ENCODE measurements around the gene PRDX1. TPM values are rescaled to one million over a fixed set of nuclear protein-coding genes. Genes with fewer than 3 reads are reported as not detected.

Gene PRDX1
- total RNA-seq, 1 donor from 2014 or later = 351 TPM

DNA sequence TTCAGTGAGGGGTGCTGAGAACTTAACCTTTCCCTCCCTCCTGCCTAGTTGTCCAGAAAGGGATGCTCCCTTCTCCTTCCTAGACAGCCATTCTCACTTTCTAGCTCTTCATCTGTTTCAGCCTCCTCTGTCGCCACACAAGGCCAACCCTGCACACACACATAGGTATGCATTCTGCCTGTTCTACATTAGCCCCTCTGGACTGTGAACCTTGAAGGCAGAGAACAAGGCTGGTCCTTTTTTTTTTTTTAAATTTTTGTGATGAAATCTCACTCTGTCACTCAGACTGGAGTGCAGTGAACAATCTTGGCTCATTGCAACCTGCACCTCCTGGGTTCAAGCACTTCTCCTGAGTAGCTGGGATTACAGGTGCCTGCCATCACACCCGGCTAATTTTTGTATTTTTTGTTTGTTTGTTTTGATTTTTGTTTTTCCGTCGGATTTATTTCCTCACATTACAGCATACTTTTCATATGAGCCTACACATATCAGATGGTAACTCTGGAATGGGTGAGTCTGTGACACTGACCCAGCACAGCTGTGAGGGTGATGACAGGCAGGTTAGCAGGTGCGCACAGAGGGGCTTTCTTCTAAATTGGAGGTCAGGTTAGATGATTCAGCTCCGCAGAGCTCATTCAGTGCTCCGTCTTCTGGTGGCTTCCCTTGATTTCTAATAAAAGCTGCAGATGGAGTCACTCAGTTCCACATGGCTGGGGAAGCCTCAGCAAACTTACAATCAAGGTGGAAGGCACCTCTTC lies 24.0 kb upstream of the PRDX1 start:
- peak overlapping the region; percentile 67 for H3K4me3 Mint-ChIP-seq
- TF ChIP-seq, protein P1, sequence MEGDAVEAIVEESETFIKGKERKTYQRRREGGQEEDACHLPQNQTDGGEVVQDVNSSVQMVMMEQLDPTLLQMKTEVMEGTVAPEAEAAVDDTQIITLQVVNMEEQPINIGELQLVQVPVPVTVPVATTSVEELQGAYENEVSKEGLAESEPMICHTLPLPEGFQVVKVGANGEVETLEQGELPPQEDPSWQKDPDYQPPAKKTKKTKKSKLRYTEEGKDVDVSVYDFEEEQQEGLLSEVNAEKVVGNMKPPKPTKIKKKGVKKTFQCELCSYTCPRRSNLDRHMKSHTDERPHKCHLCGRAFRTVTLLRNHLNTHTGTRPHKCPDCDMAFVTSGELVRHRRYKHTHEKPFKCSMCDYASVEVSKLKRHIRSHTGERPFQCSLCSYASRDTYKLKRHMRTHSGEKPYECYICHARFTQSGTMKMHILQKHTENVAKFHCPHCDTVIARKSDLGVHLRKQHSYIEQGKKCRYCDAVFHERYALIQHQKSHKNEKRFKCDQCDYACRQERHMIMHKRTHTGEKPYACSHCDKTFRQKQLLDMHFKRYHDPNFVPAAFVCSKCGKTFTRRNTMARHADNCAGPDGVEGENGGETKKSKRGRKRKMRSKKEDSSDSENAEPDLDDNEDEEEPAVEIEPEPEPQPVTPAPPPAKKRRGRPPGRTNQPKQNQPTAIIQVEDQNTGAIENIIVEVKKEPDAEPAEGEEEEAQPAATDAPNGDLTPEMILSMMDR (IDR thresholded peaks at IDR 0.05) = no peak

DNA sequence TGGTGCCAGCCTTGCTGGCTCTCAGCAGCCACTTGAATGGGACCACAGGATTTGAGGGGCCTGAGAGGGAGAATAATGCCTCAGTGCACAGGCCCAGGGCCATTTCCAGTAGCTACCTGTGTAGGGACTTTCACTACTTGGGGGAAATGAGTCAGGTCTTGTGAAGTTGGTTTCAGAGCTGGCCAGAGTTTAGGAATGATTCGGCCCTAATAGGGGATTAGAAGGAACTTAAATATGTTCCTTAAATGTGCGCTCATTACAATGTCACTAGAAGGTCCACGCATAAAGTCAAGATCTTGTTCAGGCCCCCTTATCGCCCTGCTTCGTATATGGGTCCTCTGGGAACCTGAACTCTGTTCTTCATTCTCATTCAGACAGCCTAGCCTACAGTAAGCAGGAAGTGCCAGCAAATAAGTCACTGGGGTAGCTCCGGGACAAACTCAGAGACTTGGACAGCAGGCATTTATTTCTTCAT lies 23.4 kb upstream of the PRDX1 start:
- intact Hi-C loops (cut with micrococcal nuclease) = no loop called here
- DNase-seq (peak; percentile 18), ATAC-seq (ENCODE audit: low read depth) (peak; percentile 28)
- CTCF ChIA-PET = interaction anchor here (0.6 to 4.3 kb wide), 6 partner anchors 24 to 761 kb away, joined by 3 to 23 read pairs (median 6); partner anchors contain the start of gene PRDX1
- no peaks in the 10 kb centered on the region for H3K27me3 Mint-ChIP-seq
- POLR2A ChIA-PET = interaction anchor here (0.6 to 13.9 kb wide), 12 partner anchors 9 to 823 kb away, joined by 3 to 457 read pairs (median 8); partner anchors contain the start of genes CCDC163, MMACHC, MUTYH and NASP
- H3K27ac Mint-ChIP-seq = peak overlapping the region; percentile 85
- H3K36me3 Mint-ChIP-seq (ENCODE audit: low read depth) = no peaks in the 10 kb centered on the region
- TF ChIP-seq, protein P1 (IDR thresholded peaks at IDR 0.05) = no peak
- peaks cover 56% of the 10 kb centered on the region for H3K4me1 Mint-ChIP-seq
- no peaks in the 10 kb centered on the region for H3K9me3 Mint-ChIP-seq
- peak overlapping the region; percentile 67 for H3K4me3 Mint-ChIP-seq

More for the DNA sequence above, 24.0 kb upstream of the PRDX1 start:
- POLR2A ChIA-PET = interaction anchor here (0.6 to 13.9 kb wide), 10 partner anchors 9 to 825 kb away, joined by 3 to 457 read pairs (median 7); partner anchors contain the start of genes CCDC163, MMACHC, NASP and PRDX1
- CTCF ChIA-PET = interaction anchor here (0.6 to 4.3 kb wide), 7 partner anchors 24 to 762 kb away, joined by 3 to 23 read pairs (median 4); partner anchors contain the start of gene PRDX1
- H3K4me1 Mint-ChIP-seq = peaks cover 59% of the 10 kb centered on the region
- ATAC-seq (ENCODE audit: low read depth) (no peak), DNase-seq (no peak)
- intact Hi-C loops (cut with micrococcal nuclease) = no loop called here
- H3K27ac Mint-ChIP-seq = peak overlapping the region; percentile 85
- H3K27me3 Mint-ChIP-seq = no peaks in the 10 kb centered on the region
- H3K36me3 Mint-ChIP-seq (ENCODE audit: low read depth) = peaks cover 4% of the 10 kb centered on the region
- H3K9me3 Mint-ChIP-seq = no peaks in the 10 kb centered on the region

DNA sequence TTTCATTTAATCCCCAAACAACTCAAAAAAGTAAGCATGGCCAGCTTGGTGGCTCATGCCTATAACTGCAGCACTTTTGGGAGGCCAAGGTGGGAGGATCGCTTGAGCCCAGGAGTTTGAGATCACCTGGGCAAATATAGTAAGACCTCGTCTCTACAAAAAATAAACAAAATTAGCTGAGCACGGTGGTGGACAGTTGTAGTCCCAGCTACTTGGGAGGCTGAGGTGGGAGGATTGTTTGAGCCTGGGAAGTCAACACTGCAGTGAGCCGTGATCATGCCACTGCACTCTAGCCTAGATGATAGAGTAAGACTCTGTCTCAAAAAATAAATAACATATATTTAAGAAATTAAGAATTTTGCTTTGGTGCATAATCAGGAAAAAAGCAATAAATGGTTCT lies 22.8 kb upstream of the PRDX1 start:
- Mint-ChIP-seq H3K27ac (peak overlapping the region; percentile 94), H3K27me3 (no peaks in the 10 kb centered on the region), H3K9me3 (no peaks in the 10 kb centered on the region), H3K4me1 (peaks cover 56% of the 10 kb centered on the region), H3K4me3 (peak overlapping the region; percentile 28), H3K36me3 (ENCODE audit: low read depth) (no peaks in the 10 kb centered on the region)
- ChIA-PET POLR2A (interaction anchor here (0.6 to 13.9 kb wide), 15 partner anchors 10 to 823 kb away, joined by 3 to 457 read pairs (median 8); partner anchors contain the start of genes CCDC163, MMACHC, MUTYH and NASP), CTCF (interaction anchor here (1.1 to 4.3 kb wide), 5 partner anchors 24 to 184 kb away, joined by 3 to 23 read pairs (median 6); partner anchors contain the start of gene PRDX1)
- intact Hi-C loops (cut with micrococcal nuclease) = loop anchor here (1.0 kb wide), 1 partner anchor 40 kb away; the partner anchor contains the start of gene NASP
- TF ChIP-seq, protein P1 (IDR thresholded peaks at IDR 0.05) = no peak
- ATAC-seq (ENCODE audit: low read depth) (no peak), DNase-seq (no peak)

DNA sequence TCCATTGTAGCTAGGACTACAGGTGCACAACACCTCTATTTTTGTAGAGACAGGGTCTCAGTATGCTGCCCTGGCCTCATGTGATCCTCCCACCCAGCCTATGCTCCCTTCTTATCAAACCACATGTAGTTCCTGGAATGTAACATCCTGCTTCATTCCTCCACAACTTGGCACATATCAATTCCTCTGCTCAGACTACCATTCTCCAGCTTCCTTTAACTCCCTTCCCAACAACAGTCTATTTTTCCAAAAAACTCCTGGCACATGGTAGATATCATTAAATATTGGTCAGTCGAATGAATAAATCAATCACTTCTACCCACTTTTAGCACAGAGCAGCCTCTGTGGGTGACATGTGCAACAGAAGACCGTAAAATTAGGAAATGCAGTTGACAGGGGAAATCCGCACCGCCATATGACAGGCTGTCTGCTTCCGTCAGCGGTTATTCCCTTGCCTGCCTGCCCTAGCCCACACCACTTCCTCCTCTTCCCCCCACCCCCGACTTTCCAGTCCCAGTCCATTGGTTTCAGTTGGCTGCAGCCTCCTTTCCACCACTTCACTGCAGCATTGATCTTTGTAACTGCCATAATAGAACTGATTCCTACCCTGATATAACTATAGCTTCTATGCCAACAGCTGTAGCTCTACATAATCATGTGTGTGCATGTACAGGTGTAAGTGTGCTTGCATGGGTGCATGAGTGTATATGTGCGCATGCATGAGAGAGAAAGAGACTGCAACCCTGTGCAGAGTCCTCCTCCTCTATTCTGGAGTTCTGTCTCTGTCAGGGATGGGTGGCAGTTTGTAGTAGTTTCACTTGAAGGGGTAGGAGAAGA lies 22.1 kb upstream of the PRDX1 start:
- Mint-ChIP-seq H3K4me3 (peak overlapping the region; percentile 76), H3K27me3 (no peaks in the 10 kb centered on the region), H3K9me3 (no peaks in the 10 kb centered on the region), H3K36me3 (ENCODE audit: low read depth) (no peaks in the 10 kb centered on the region), H3K4me1 (peaks cover 56% of the 10 kb centered on the region), H3K27ac (peak overlapping the region; percentile 94)
- POLR2A ChIA-PET = interaction anchor here (0.6 to 13.9 kb wide), 18 partner anchors 8 to 1892 kb away, joined by 3 to 457 read pairs (median 7); partner anchors contain the start of genes MUTYH, NASP, PLK3 and PRDX1
- intact Hi-C loops (cut with micrococcal nuclease) = loop anchor here (1.0 kb wide), 2 partner anchors 21 to 41 kb away; partner anchors contain the start of gene NASP
- ATAC-seq (ENCODE audit: low read depth) (peak; percentile 84), DNase-seq (peak; percentile 55)
- CTCF ChIA-PET = interaction anchor here (1.1 to 4.3 kb wide), 4 partner anchors 23 to 31 kb away, joined by 5 to 23 read pairs (median 8); partner anchors contain the start of gene PRDX1
- TF ChIP-seq, protein P1 (IDR thresholded peaks at IDR 0.05) = no peak

Measured in activated B cell treated with CpG ODN at 0.5 μM for 24 hours (primary cell).